K562 (cell line): ENCODE measurements around the gene C6orf89. TPM values are rescaled to one million over a fixed set of nuclear protein-coding genes. Genes with fewer than 3 reads are reported as not detected.

Source experiments
- FOSL1 ChIP-seq: fragments of 200-800 bp; sonication (Bioruptor generic); conservative IDR thresholded peaks from 2 replicates; pipeline ENCODE4 v1.6.1; 2016; ENCODE audit warnings: missing genetic modification characterization, missing compliant biosample characterization
- POLR2AphosphoS2 ChIP-seq: IDR thresholded peaks from 2 replicates; pipeline ENCODE4 v1.6.1; 2012; ENCODE audit warnings: low read length, improper control_type of control experiment
- SETDB1 ChIP-seq: IDR thresholded peaks from one replicate; pipeline ENCODE4 v1.6.1; 2012; ENCODE audit warnings: low read length, control low read depth, inconsistent platforms
- SIN3A ChIP-seq, 2 experiments: fragments of 150-350 bp in 1 of 2; IDR thresholded peaks; 2 replicates each; pipeline ENCODE4 v1.6.1; 2011 to 2016; ENCODE audit warnings: borderline replicate concordance in 2 of 2, low read depth in 2 of 2, low read length in 2 of 2, mild to moderate bottlenecking in 2 of 2, moderate library complexity in 2 of 2; ENCODE audit not compliant: control insufficient read depth in 1 of 2
- TEAD1 ChIP-seq, 2 experiments: fragments of 450-650 bp in 1 of 2; sonication (generic) in 1 of 2; formaldehyde crosslinking; IDR thresholded peaks; 2 replicates each; pipeline versions ENCODE4 v1.4.0 to v1.8.0; 2020 to 2022; ENCODE audit warnings: mild to moderate bottlenecking in 2 of 2, missing genetic modification reagents in 1 of 2
- TFAM ChIP-seq: fragments of 250-450 bp; sonication (Bioruptor Pico); conservative IDR thresholded peaks from 2 replicates; pipeline ENCODE4 v1.5.0; 2021; ENCODE audit warnings: mild to moderate bottlenecking, moderate library complexity
- THRB ChIP-seq: fragments of 450-650 bp; formaldehyde crosslinking; conservative IDR thresholded peaks from 2 replicates; pipeline ENCODE4 v1.4.0; 2022; ENCODE audit warnings: mild to moderate bottlenecking, missing genetic modification characterization
- ZHX1 ChIP-seq: fragments of 150-350 bp; conservative IDR thresholded peaks from 2 replicates; pipeline ENCODE4 v1.6.1; 2014; ENCODE audit warnings: low read length
- ZNF431 ChIP-seq: sonication (generic); formaldehyde crosslinking; IDR thresholded peaks from 2 replicates; pipeline ENCODE4 v1.8.0; 2022; ENCODE audit warnings: mild to moderate bottlenecking, missing genetic modification reagents
- ZNF551 ChIP-seq: fragments of 250-450 bp; sonication (Bioruptor Pico); IDR thresholded peaks from 2 replicates; pipeline ENCODE4 v1.5.0; 2021; ENCODE audit warnings: mild to moderate bottlenecking, moderate library complexity
- ZNF584 ChIP-seq: fragments of 200-800 bp; sonication (Bioruptor generic); IDR thresholded peaks from 2 replicates; pipeline ENCODE4 v1.6.1; 2016; ENCODE audit warnings: low read depth, mild to moderate bottlenecking, missing genetic modification characterization, missing compliant biosample characterization
- polyA plus RNA-seq, 8 experiments: library from polyadenylated mRNA; depleted of rRNA in 4 of 8; stranded (reverse) in 5 of 8; unstranded in 3 of 8; fragments of >200 nt; fragmentation: Nextera tagmentation in 2 of 8; fragmentation: Illumina TruSeq in 1 of 8; extraction: Ambion mirVana in 2 of 8; extraction: Trizol in 1 of 8; gene quantifications; 2 replicates each; pipeline versions ENCODE4 v1.2.1 to v1.2.3, GENCODE V29; 2011 to 2014; ENCODE audit warnings: inconsistent platforms in 1 of 8, missing spikeins in 1 of 8
- total RNA-seq, 7 experiments: library from RNA; depleted of rRNA in 6 of 7; stranded (reverse); fragments of >200 nt in 6 of 7; fragmentation: Illumina TruSeq in 2 of 7; extraction: Trizol in 2 of 7; gene quantifications; 2 replicates each; pipeline versions ENCODE4 v1.2.1 to v1.2.3, GENCODE V29; 2011 to 2021; ENCODE audit warnings: low replicate concordance in 1 of 7
- TF ChIP-seq, protein P1 (sequence below): sonication (generic); formaldehyde crosslinking; IDR thresholded peaks from 2 replicates; pipeline ENCODE4 v1.8.1; 2023; ENCODE audit warnings: mild to moderate bottlenecking, missing genetic modification reagents
- TF ChIP-seq, protein P2 (sequence below): fragments of 200-800 bp; sonication (Bioruptor generic); IDR thresholded peaks from 2 replicates; pipeline ENCODE4 v1.6.1; 2017; ENCODE audit warnings: missing genetic modification characterization, missing compliant biosample characterization
- TF ChIP-seq, protein P3 (sequence below): fragments of 450-650 bp; conservative IDR thresholded peaks from 2 replicates; pipeline ENCODE4 v1.6.1; 2016; ENCODE audit warnings: missing genetic modification characterization, low read depth, mild to moderate bottlenecking, missing compliant biosample characterization, moderate library complexity

Gene C6orf89
- total and polyA plus RNA-seq, 9 of the 15 experiments (the other 6 are each of a cell fraction or from before 2014, with no cell fraction given), result 35.2 to 111 (median 58.5) TPM

DNA sequence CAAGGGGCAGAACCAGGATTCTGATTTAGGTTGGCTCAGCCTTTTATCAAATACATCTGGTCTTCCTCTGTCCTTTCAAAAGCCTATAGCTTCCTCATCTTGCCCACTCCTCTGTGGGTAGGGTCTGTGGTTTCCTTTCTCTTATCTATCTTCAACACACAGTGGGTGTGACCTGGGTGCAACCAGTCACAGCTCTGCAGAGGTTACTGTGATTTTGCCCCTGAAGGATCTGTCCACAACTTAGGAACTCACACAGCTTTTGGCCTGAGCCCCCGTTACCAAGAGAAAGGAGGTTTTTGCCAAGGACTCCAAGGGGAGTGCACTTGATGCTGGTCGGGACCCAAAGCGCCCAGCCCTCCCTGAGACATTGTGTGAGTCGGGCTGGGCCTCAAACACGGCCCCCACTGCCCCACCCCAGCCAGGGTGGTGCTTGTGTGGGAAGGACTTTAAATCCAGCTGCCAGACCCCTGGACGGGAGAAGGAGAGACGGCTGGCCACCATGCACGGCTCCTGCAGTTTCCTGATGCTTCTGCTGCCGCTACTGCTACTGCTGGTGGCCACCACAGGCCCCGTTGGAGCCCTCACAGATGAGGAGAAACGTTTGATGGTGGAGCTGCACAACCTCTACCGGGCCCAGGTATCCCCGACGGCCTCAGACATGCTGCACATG is 68.6 kb downstream of the C6orf89 start, which contains the start of gene PI16 (continued):
- TF ChIP-seq, protein P1, sequence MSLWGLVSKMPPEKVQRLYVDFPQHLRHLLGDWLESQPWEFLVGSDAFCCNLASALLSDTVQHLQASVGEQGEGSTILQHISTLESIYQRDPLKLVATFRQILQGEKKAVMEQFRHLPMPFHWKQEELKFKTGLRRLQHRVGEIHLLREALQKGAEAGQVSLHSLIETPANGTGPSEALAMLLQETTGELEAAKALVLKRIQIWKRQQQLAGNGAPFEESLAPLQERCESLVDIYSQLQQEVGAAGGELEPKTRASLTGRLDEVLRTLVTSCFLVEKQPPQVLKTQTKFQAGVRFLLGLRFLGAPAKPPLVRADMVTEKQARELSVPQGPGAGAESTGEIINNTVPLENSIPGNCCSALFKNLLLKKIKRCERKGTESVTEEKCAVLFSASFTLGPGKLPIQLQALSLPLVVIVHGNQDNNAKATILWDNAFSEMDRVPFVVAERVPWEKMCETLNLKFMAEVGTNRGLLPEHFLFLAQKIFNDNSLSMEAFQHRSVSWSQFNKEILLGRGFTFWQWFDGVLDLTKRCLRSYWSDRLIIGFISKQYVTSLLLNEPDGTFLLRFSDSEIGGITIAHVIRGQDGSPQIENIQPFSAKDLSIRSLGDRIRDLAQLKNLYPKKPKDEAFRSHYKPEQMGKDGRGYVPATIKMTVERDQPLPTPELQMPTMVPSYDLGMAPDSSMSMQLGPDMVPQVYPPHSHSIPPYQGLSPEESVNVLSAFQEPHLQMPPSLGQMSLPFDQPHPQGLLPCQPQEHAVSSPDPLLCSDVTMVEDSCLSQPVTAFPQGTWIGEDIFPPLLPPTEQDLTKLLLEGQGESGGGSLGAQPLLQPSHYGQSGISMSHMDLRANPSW (CRISPR knock-in tag), result 0 out of 2 replicates have a peak, but pooled peaks have one; percentile 44
- TF ChIP-seq THRB (CRISPR knock-in tag), result no peak
- no peak for TF ChIP-seq SIN3A (IDR thresholded peaks at IDR 0.05; ENCODE audit: borderline replicate concordance in 2 of 2, control insufficient read depth in 1 of 2, low read depth in 2 of 2, low read length in 2 of 2)
- TF ChIP-seq SETDB1, result no peak
- TF ChIP-seq, protein P2, sequence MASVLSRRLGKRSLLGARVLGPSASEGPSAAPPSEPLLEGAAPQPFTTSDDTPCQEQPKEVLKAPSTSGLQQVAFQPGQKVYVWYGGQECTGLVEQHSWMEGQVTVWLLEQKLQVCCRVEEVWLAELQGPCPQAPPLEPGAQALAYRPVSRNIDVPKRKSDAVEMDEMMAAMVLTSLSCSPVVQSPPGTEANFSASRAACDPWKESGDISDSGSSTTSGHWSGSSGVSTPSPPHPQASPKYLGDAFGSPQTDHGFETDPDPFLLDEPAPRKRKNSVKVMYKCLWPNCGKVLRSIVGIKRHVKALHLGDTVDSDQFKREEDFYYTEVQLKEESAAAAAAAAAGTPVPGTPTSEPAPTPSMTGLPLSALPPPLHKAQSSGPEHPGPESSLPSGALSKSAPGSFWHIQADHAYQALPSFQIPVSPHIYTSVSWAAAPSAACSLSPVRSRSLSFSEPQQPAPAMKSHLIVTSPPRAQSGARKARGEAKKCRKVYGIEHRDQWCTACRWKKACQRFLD (CRISPR knock-in tag), result peak; percentile 78; the same call in 1 of the 2 replicates
- TF ChIP-seq ZNF431 (CRISPR knock-in tag), result no peak
- TF ChIP-seq TFAM (CRISPR knock-in tag), result no peak
- no peak for TF ChIP-seq POLR2AphosphoS2
- TF ChIP-seq ZNF551, result no peak
- TF ChIP-seq FOSL1 (tag), result peak; percentile 93
- TF ChIP-seq TEAD1 (CRISPR knock-in tag; IDR thresholded peaks at IDR 0.05), result peak in 1 of 2 experiments; percentile 83; a peak in 3 of 4 replicates
- peak; percentile 92 for TF ChIP-seq ZNF584 (CRISPR knock-in tag)
- TF ChIP-seq ZHX1, result no peak
- TF ChIP-seq, protein P3, sequence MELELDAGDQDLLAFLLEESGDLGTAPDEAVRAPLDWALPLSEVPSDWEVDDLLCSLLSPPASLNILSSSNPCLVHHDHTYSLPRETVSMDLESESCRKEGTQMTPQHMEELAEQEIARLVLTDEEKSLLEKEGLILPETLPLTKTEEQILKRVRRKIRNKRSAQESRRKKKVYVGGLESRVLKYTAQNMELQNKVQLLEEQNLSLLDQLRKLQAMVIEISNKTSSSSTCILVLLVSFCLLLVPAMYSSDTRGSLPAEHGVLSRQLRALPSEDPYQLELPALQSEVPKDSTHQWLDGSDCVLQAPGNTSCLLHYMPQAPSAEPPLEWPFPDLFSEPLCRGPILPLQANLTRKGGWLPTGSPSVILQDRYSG (tag), result no peak
